ENCODE measurements around the gene ZNF212.

ZNF212 gene

GRCh38 chr7:149291036-149291780 is 51.8 kb downstream of the ZNF212 start:
- no peak for TF ChIP-seq CTCF (IDR thresholded peaks at IDR 0.05; ENCODE audit: low read length, missing control alignments)
- H3K4me3 ChIP-seq (replicated peaks; ENCODE audit: low read depth, low read length) = no peak overlapping the region
- no peak for DNase-seq (ENCODE audit: low read depth)

- DNase-seq (ENCODE audit: low read depth) = no peak
- TF ChIP-seq CTCF (IDR thresholded peaks at IDR 0.05; ENCODE audit: low read length, missing control alignments) = no peak
- H3K4me3 ChIP-seq (replicated peaks; ENCODE audit: low read depth, low read length) = no peak overlapping the region
Measured at GRCh38 chr7:149291781-149292461, 52.5 kb downstream of the ZNF212 start.

GRCh38 chr7:149292462-149292823 is 53.0 kb downstream of the ZNF212 start:
- no peak for DNase-seq (ENCODE audit: low read depth)

GRCh38 chr7:149293338-149293737 is 53.9 kb downstream of the ZNF212 start:
- TF ChIP-seq CTCF (IDR thresholded peaks at IDR 0.05; ENCODE audit: low read length, missing control alignments) = no peak
- no peak for DNase-seq (ENCODE audit: low read depth)

More at GRCh38 chr7:149292462-149292823, 53.0 kb downstream of the ZNF212 start:
- TF ChIP-seq CTCF (IDR thresholded peaks at IDR 0.05; ENCODE audit: low read length, missing control alignments) = no peak
- no peak overlapping the region for H3K4me3 ChIP-seq (replicated peaks; ENCODE audit: low read depth, low read length)

GRCh38 chr7:149293946-149294633 is 54.6 kb downstream of the ZNF212 start:
- no peak for TF ChIP-seq CTCF (IDR thresholded peaks at IDR 0.05; ENCODE audit: low read length, missing control alignments)
- no peak for DNase-seq (ENCODE audit: low read depth)
- H3K4me3 ChIP-seq (replicated peaks; ENCODE audit: low read depth, low read length) = no peak overlapping the region

More at GRCh38 chr7:149293338-149293737, 53.9 kb downstream of the ZNF212 start:
- H3K4me3 ChIP-seq (replicated peaks; ENCODE audit: low read depth, low read length) = no peak overlapping the region

- no peak overlapping the region for H3K4me3 ChIP-seq (replicated peaks; ENCODE audit: low read depth, low read length)
- TF ChIP-seq CTCF (IDR thresholded peaks at IDR 0.05; ENCODE audit: low read length, missing control alignments) = no peak
- DNase-seq (ENCODE audit: low read depth) = no peak
Measured at GRCh38 chr7:149294634-149295480, 55.4 kb downstream of the ZNF212 start.
